Measurements from ENCODE around the gene ENO3. TPM values are rescaled to one million over a fixed set of nuclear protein-coding genes. Genes with fewer than 3 reads are reported as not detected.

The ENO3 gene
- total RNA-seq, 1 experiment from 2014 or later, result 29.0 TPM

GRCh38 chr17:4971826-4972225 lies 20.9 kb downstream of the ENO3 start:
- no TSS peak for BruUV-seq (replicated peaks)
- TF ChIP-seq EZH2 (IDR thresholded peaks at IDR 0.05; ENCODE audit: low read depth), result no peak
- TF ChIP-seq, protein P1, sequence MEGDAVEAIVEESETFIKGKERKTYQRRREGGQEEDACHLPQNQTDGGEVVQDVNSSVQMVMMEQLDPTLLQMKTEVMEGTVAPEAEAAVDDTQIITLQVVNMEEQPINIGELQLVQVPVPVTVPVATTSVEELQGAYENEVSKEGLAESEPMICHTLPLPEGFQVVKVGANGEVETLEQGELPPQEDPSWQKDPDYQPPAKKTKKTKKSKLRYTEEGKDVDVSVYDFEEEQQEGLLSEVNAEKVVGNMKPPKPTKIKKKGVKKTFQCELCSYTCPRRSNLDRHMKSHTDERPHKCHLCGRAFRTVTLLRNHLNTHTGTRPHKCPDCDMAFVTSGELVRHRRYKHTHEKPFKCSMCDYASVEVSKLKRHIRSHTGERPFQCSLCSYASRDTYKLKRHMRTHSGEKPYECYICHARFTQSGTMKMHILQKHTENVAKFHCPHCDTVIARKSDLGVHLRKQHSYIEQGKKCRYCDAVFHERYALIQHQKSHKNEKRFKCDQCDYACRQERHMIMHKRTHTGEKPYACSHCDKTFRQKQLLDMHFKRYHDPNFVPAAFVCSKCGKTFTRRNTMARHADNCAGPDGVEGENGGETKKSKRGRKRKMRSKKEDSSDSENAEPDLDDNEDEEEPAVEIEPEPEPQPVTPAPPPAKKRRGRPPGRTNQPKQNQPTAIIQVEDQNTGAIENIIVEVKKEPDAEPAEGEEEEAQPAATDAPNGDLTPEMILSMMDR (conservative IDR thresholded peaks at IDR 0.05), result no peak
- ChIA-PET POLR2A (ENCODE audit: unreplicated experiment) (no interaction called here), CTCF (no interaction called here)
- no peak for DNase-seq
- Histone ChIP-seq H3K36me3 (ENCODE audit: low read depth) (no peaks in the 10 kb centered on the region; the same call in 1 of the 2 replicates), H3K27me3 (ENCODE audit: insufficient read depth, low read depth) (no peaks in the 10 kb centered on the region), H3K9me2 (ENCODE audit: insufficient read depth) (no peaks in the 10 kb centered on the region), H3K9me3 (ENCODE audit: insufficient read depth, low read depth) (no peaks in the 10 kb centered on the region), H3K4me1 (replicated peaks; ENCODE audit: insufficient read depth) (peaks cover 11% of the 10 kb centered on the region), H2AFZ (no peak overlapping the region), H3K4me2 (no peak overlapping the region), H3K27ac (no peak overlapping the region), H3F3A (ENCODE audit: insufficient read depth, low read depth) (peaks cover 33% of the 10 kb centered on the region), H4K20me1 (ENCODE audit: insufficient read depth) (no peaks in the 10 kb centered on the region), H3K79me2 (ENCODE audit: low read depth) (peaks cover 34% of the 10 kb centered on the region), H3K4me3 (no peak overlapping the region)
- intact Hi-C loops (cut with micrococcal nuclease; ENCODE audit: unreplicated experiment), result no loop called here

- DNase-seq, result no peak
- no peaks in the 10 kb centered on the region for H3K27me3 ChIP-seq (ENCODE audit: insufficient read depth, low read depth)
- H2AFZ ChIP-seq, result no peak overlapping the region
- peaks cover 30% of the 10 kb centered on the region; the same call in 1 of the 2 replicates for H3F3A ChIP-seq (ENCODE audit: insufficient read depth, low read depth)
- H4K20me1 ChIP-seq (ENCODE audit: insufficient read depth), result no peaks in the 10 kb centered on the region
- H3K36me3 ChIP-seq (ENCODE audit: low read depth), result no peaks in the 10 kb centered on the region; the same call in 1 of the 2 replicates
- no TSS peak for BruUV-seq (replicated peaks)
- TF ChIP-seq, protein P1 (conservative IDR thresholded peaks at IDR 0.05), result no peak
- TF ChIP-seq EZH2 (IDR thresholded peaks at IDR 0.05; ENCODE audit: low read depth), result no peak
- H3K79me2 ChIP-seq (ENCODE audit: low read depth), result peaks cover 34% of the 10 kb centered on the region
- no peak overlapping the region for H3K4me2 ChIP-seq
- ChIA-PET POLR2A (ENCODE audit: unreplicated experiment) (no interaction called here), CTCF (no interaction called here)
- no peak overlapping the region for H3K4me3 ChIP-seq
- H3K9me3 ChIP-seq (ENCODE audit: insufficient read depth, low read depth), result no peaks in the 10 kb centered on the region
- peaks cover 11% of the 10 kb centered on the region for H3K4me1 ChIP-seq (replicated peaks; ENCODE audit: insufficient read depth)
- no peaks in the 10 kb centered on the region for H3K9me2 ChIP-seq (ENCODE audit: insufficient read depth)
- H3K27ac ChIP-seq, result no peak overlapping the region
- intact Hi-C loops (cut with micrococcal nuclease; ENCODE audit: unreplicated experiment), result no loop called here
These were observed 21.4 kb downstream of the ENO3 start for GRCh38 chr17:4972322-4972721.

- DNase-seq, result no peak
- BruUV-seq (replicated peaks), result no TSS peak
- no peaks in the 10 kb centered on the region for H4K20me1 ChIP-seq (ENCODE audit: insufficient read depth)
- intact Hi-C loops (cut with micrococcal nuclease; ENCODE audit: unreplicated experiment), result no loop called here
- TF ChIP-seq, protein P1 (conservative IDR thresholded peaks at IDR 0.05), result no peak
- TF ChIP-seq EZH2 (IDR thresholded peaks at IDR 0.05; ENCODE audit: low read depth), result no peak
- H3K4me2 ChIP-seq, result no peak overlapping the region
- ChIA-PET CTCF (no interaction called here), POLR2A (ENCODE audit: unreplicated experiment) (interaction anchor here (0.7 kb wide), 1 partner anchor 311 kb away, joined by 6 read pairs; no protein-coding TSS in a partner anchor)
- peaks cover 30% of the 10 kb centered on the region; the same call in 1 of the 2 replicates for H3F3A ChIP-seq (ENCODE audit: insufficient read depth, low read depth)
- peaks cover 34% of the 10 kb centered on the region for H3K79me2 ChIP-seq (ENCODE audit: low read depth)
- H3K9me2 ChIP-seq (ENCODE audit: insufficient read depth), result no peaks in the 10 kb centered on the region
- no peak overlapping the region for H2AFZ ChIP-seq
- no peak overlapping the region for H3K27ac ChIP-seq
- no peaks in the 10 kb centered on the region; the same call in 1 of the 2 replicates for H3K36me3 ChIP-seq (ENCODE audit: low read depth)
- H3K4me3 ChIP-seq, result no peak overlapping the region
- peaks cover 11% of the 10 kb centered on the region for H3K4me1 ChIP-seq (replicated peaks; ENCODE audit: insufficient read depth)
- no peaks in the 10 kb centered on the region for H3K9me3 ChIP-seq (ENCODE audit: insufficient read depth, low read depth)
- no peaks in the 10 kb centered on the region for H3K27me3 ChIP-seq (ENCODE audit: insufficient read depth, low read depth)
These were observed 21.8 kb downstream of the ENO3 start for GRCh38 chr17:4972752-4973151.

Data from PC-9 (cell line).